Breast epithelium (tissue), 4 donors: ENCODE results near the gene FHIP1B. TPM values are rescaled to one million over a fixed set of nuclear protein-coding genes. Genes with fewer than 3 reads are reported as not detected.
"Not testable (repeated sequence)": the region's sequence is repeated elsewhere in the genome, so short reads cannot be mapped to it uniquely, and the experiment has no call there.

ENCODE experiments used
- DNase-seq, 2 donors: peaks; one replicate each; pipeline ENCODE4 v3.0.0-alpha.2; 2019; ENCODE audit warnings: low spot score in 2 of 2
- H3K27ac ChIP-seq, 2 donors: fragments of 200-600 bp; sonication (generic) in 1 of 2; one replicate each; pipeline ENCODE4 v1.5.1; 2016 to 2019; ENCODE audit warnings: mild to moderate bottlenecking in 1 of 2
- H3K27me3 ChIP-seq, 2 donors: fragments of 200-600 bp; sonication (generic) in 1 of 2; one replicate each; pipeline versions ENCODE4 v1.5.1 to v1.6.0; 2017 to 2019; ENCODE audit warnings: control low read depth in 1 of 2, mild to moderate bottlenecking in 1 of 2
- H3K36me3 ChIP-seq: fragments of 200-600 bp; one replicate; pipeline ENCODE4 v1.5.1; 2019
- H3K4me1 ChIP-seq, 2 donors: fragments of 200-600 bp; sonication (generic); one replicate each; pipeline ENCODE4 v1.5.1; 2016 to 2019; ENCODE audit warnings: control low read depth in 1 of 2
- H3K4me3 ChIP-seq, 3 donors: fragments of 200-600 bp; sonication (generic); 1 replicate in 2 of 3; 2 replicates in 1 of 3; pipeline ENCODE4 v1.5.1; 2016 to 2019; ENCODE audit warnings: mild to moderate bottlenecking in 3 of 3, moderate library complexity in 2 of 3
- H3K9me3 ChIP-seq, 2 donors: fragments of 200-600 bp; sonication (generic) in 1 of 2; one replicate each; pipeline ENCODE4 v1.5.1; 2016 to 2019; ENCODE audit warnings: control low read depth in 1 of 2
- POLR2A ChIP-seq: fragments of 450-650 bp; IDR thresholded peaks from one replicate; pipeline ENCODE4 v1.6.1; 2016; ENCODE audit warnings: antibody characterized with exemption, mild to moderate bottlenecking, moderate library complexity
- POLR2AphosphoS5 ChIP-seq, 3 donors: sonication (generic); formaldehyde crosslinking; IDR thresholded peaks; one replicate each; pipeline ENCODE4 v1.6.1; 2017; ENCODE audit warnings: antibody characterized with exemption in 3 of 3
- intact Hi-C: fragments of 100-400 bp; cut with DNase I; formaldehyde crosslinking; loops from one replicate; pipeline ENCODE4 v1.15.1; 2023; ENCODE audit warnings: low total_unique reads
- total RNA-seq, 3 donors: library from RNA; depleted of rRNA; stranded (reverse); fragments of >200 nt; gene quantifications; one replicate each; pipeline ENCODE4 v1.1.0, GENCODE V29; 2016
- TF ChIP-seq, protein P1 (sequence below), 3 donors: fragments of 450-650 bp; IDR thresholded peaks; one replicate each; pipeline ENCODE4 v1.5.1; 2016 to 2017; ENCODE audit warnings: antibody characterized with exemption in 3 of 3, mild to moderate bottlenecking in 3 of 3, moderate library complexity in 3 of 3

Gene FHIP1B
- total RNA-seq, 3 donors from 2014 or later: 34.7 to 42.6 (median 42.1) TPM

- no peak overlapping the region for H3K27ac ChIP-seq
- no peaks in the 10 kb centered on the region for H3K9me3 ChIP-seq
- H3K36me3 ChIP-seq: no peaks in the 10 kb centered on the region
- H3K4me1 ChIP-seq: no peaks in the 10 kb centered on the region
- TF ChIP-seq POLR2AphosphoS5 (IDR thresholded peaks at IDR 0.05) (no peak), POLR2A (no peak)
- TF ChIP-seq, protein P1, sequence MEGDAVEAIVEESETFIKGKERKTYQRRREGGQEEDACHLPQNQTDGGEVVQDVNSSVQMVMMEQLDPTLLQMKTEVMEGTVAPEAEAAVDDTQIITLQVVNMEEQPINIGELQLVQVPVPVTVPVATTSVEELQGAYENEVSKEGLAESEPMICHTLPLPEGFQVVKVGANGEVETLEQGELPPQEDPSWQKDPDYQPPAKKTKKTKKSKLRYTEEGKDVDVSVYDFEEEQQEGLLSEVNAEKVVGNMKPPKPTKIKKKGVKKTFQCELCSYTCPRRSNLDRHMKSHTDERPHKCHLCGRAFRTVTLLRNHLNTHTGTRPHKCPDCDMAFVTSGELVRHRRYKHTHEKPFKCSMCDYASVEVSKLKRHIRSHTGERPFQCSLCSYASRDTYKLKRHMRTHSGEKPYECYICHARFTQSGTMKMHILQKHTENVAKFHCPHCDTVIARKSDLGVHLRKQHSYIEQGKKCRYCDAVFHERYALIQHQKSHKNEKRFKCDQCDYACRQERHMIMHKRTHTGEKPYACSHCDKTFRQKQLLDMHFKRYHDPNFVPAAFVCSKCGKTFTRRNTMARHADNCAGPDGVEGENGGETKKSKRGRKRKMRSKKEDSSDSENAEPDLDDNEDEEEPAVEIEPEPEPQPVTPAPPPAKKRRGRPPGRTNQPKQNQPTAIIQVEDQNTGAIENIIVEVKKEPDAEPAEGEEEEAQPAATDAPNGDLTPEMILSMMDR (IDR thresholded peaks at IDR 0.05): no peak
- H3K27me3 ChIP-seq: no peaks in the 10 kb centered on the region
- no peak for DNase-seq
- H3K4me3 ChIP-seq: no peak overlapping the region
- intact Hi-C loops: loop anchor here (5.0 kb wide), 1 partner anchor 418 kb away; no protein-coding TSS in a partner anchor
These were observed 15.5 kb upstream of the FHIP1B start for GRCh38 chr11:6249770-6250555.

DNA sequence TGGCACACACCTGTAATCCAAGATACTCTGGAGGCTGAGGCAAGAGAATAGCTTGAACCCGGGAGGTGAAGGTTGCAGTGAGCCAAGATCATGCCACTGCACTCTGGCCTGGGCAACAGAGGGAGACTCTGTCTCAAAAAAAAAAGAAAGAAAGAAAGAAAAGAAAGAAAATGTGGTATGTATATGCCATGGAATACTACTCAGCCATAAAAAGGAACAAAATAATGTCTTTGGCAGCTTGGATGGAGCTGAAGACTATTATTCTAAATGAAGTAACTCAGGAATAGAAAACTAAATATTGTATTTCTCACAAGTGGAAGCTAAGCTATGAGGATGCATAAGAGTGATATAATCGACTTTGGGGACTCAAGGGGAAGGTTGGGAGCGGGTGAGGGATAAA is 14.5 kb upstream of the FHIP1B start:
- H3K36me3 ChIP-seq, intact Hi-C loops, H3K4me1 ChIP-seq, H3K27me3 ChIP-seq, H3K27ac ChIP-seq, DNase-seq, H3K9me3 ChIP-seq, H3K4me3 ChIP-seq: not testable (repeated sequence)

DNA sequence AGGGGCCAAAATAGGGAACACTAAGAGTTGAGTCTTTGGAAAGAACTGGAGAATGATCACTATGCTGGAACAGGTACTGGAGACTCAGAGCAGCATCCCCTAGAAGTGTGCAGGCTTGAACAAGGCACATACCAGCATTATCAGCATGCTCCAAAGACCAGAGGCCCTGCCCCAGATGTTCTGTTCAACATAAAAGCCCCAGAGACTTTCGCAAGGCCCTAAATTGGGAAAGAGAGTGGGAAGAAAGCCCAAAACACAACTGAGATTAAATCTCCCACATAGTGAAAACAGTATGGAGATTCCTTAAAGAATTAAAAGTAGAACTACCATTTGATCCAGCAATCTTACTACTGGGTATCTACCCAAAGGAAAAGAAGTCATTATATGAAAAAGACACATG is 13.8 kb upstream of the FHIP1B start:
- intact Hi-C loops: no loop called here
- TF ChIP-seq, protein P1 (IDR thresholded peaks at IDR 0.05): no peak
- TF ChIP-seq POLR2A (no peak), POLR2AphosphoS5 (IDR thresholded peaks at IDR 0.05) (no peak)
- Histone ChIP-seq H3K27ac (no peak overlapping the region), H3K27me3 (no peaks in the 10 kb centered on the region), H3K4me3 (no peak overlapping the region), H3K4me1 (no peaks in the 10 kb centered on the region), H3K36me3 (no peaks in the 10 kb centered on the region), H3K9me3 (no peaks in the 10 kb centered on the region)
- no peak for DNase-seq

- no peaks in the 10 kb centered on the region for H3K9me3 ChIP-seq
- no peak overlapping the region for H3K4me3 ChIP-seq
- H3K27me3 ChIP-seq: no peaks in the 10 kb centered on the region
- intact Hi-C loops: no loop called here
- no peaks in the 10 kb centered on the region for H3K36me3 ChIP-seq
- no peaks in the 10 kb centered on the region for H3K4me1 ChIP-seq
- no peak for TF ChIP-seq POLR2AphosphoS5 (IDR thresholded peaks at IDR 0.05)
- no peak for TF ChIP-seq POLR2A
- TF ChIP-seq, protein P1 (IDR thresholded peaks at IDR 0.05): no peak
- no peak for DNase-seq
- H3K27ac ChIP-seq: no peak overlapping the region
These were observed 11.1 kb upstream of the FHIP1B start for GRCh38 chr11:6245536-6245935.

- H3K4me1 ChIP-seq: no peaks in the 10 kb centered on the region
- H3K9me3 ChIP-seq: no peaks in the 10 kb centered on the region
- no peaks in the 10 kb centered on the region for H3K27me3 ChIP-seq
- H3K36me3 ChIP-seq: no peaks in the 10 kb centered on the region
- no peak for DNase-seq
- TF ChIP-seq, protein P1 (IDR thresholded peaks at IDR 0.05): no peak
- TF ChIP-seq POLR2AphosphoS5 (IDR thresholded peaks at IDR 0.05) (no peak), POLR2A (no peak)
- intact Hi-C loops: no loop called here
- no peak overlapping the region for H3K27ac ChIP-seq
- H3K4me3 ChIP-seq: no peak overlapping the region
These were observed 6.9 kb upstream of the FHIP1B start for GRCh38 chr11:6241316-6241715.
